Transverse colon (tissue), 4 donors: ENCODE measurements around the gene STRA8.

ENCODE experiments used
- EP300 ChIP-seq: sonication (generic); formaldehyde crosslinking; IDR thresholded peaks from one replicate; pipeline ENCODE4 v1.6.1; 2017; ENCODE audit warnings: antibody characterized with exemption, low read depth
- POLR2A ChIP-seq: fragments of 450-650 bp; IDR thresholded peaks from one replicate; pipeline ENCODE4 v1.6.1; 2016; ENCODE audit warnings: antibody characterized with exemption, mild to moderate bottlenecking, moderate library complexity
- POLR2AphosphoS5 ChIP-seq, 3 donors: sonication (generic); formaldehyde crosslinking; IDR thresholded peaks; one replicate each; pipeline ENCODE4 v1.6.1; 2016; ENCODE audit warnings: antibody characterized with exemption in 3 of 3
- TF ChIP-seq, protein P1 (sequence below), 5 experiments: fragments of 200-600 bp in 3 of 5; fragments of 450-650 bp in 2 of 5; sonication (generic) in 3 of 5; IDR thresholded peaks; 1 replicate in 2 of 5; 2 replicates in 3 of 5; pipeline ENCODE4 v1.5.1; 2016 to 2017; ENCODE audit warnings: antibody characterized with exemption in 5 of 5, inconsistent platforms in 3 of 5, mild to moderate bottlenecking in 2 of 5, moderate library complexity in 1 of 5

DNA sequence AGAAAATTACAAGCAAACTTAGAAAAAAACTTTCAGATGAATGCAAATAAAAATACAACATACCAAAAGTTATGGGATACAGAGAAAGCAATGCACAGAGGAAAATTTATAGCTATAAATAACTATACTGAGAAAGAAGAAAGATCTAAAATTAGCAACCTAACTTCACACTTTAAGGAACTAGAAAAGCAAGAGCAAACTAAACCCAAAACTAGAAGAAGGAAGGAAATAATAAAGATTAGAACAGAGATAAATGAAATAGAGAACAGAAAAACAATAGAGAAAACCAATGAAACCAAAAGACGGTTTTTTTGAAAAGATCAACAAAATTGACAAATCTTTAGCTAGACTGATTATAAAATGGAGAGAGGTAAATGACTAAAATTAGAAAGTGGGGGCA is 9.6 kb upstream of the STRA8 start:
- TF ChIP-seq, protein P1, sequence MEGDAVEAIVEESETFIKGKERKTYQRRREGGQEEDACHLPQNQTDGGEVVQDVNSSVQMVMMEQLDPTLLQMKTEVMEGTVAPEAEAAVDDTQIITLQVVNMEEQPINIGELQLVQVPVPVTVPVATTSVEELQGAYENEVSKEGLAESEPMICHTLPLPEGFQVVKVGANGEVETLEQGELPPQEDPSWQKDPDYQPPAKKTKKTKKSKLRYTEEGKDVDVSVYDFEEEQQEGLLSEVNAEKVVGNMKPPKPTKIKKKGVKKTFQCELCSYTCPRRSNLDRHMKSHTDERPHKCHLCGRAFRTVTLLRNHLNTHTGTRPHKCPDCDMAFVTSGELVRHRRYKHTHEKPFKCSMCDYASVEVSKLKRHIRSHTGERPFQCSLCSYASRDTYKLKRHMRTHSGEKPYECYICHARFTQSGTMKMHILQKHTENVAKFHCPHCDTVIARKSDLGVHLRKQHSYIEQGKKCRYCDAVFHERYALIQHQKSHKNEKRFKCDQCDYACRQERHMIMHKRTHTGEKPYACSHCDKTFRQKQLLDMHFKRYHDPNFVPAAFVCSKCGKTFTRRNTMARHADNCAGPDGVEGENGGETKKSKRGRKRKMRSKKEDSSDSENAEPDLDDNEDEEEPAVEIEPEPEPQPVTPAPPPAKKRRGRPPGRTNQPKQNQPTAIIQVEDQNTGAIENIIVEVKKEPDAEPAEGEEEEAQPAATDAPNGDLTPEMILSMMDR (IDR thresholded peaks at IDR 0.05): no peak
- TF ChIP-seq POLR2AphosphoS5 (IDR thresholded peaks at IDR 0.05) (no peak), POLR2A (no peak), EP300 (no peak)
